HL-60 (cell line): ENCODE measurements around the gene MFRP.

Experiments
- DNase-seq, 2 experiments: peaks; one replicate each; pipeline ENCODE4 v3.0.0-alpha.2; 2010 to 2020; ENCODE audit warnings: low read depth in 1 of 2, low spot score in 1 of 2
- H3K27ac ChIP-seq: fragments of 250-450 bp; sonication (Bioruptor Pico); replicated peaks from 2 replicates; pipeline ENCODE4 v1.5.1; 2020; ENCODE audit warnings: mild to moderate bottlenecking, moderate library complexity
- H3K27me3 ChIP-seq: fragments of 250-450 bp; sonication (Bioruptor Pico); 2 replicates; pipeline ENCODE4 v1.5.1; 2021; ENCODE audit warnings: mild to moderate bottlenecking, moderate library complexity; ENCODE audit not compliant: insufficient read depth, poor library complexity, severe bottlenecking
- H3K4me3 ChIP-seq: replicated peaks from 2 replicates; pipeline ENCODE4 v1.5.1; 2011; ENCODE audit warnings: mild to moderate bottlenecking, control low read depth, low read length; ENCODE audit not compliant: insufficient read depth
- GABPA ChIP-seq: IDR thresholded peaks from 2 replicates; pipeline ENCODE4 v1.6.1; 2012; ENCODE audit warnings: low read depth
- POLR2AphosphoS5 ChIP-seq: IDR thresholded peaks from 2 replicates; pipeline ENCODE4 v1.6.1; 2012; ENCODE audit warnings: low read depth
- SPI1 ChIP-seq: IDR thresholded peaks from 2 replicates; pipeline ENCODE4 v1.6.1; 2012; ENCODE audit warnings: low read depth, mild to moderate bottlenecking, borderline replicate concordance
- TF ChIP-seq, protein P1 (sequence below): IDR thresholded peaks from 2 replicates; pipeline ENCODE4 v1.6.1; 2012; ENCODE audit warnings: low read depth; ENCODE audit not compliant: insufficient replicate concordance
- TF ChIP-seq, protein P2 (sequence below): IDR thresholded peaks from one replicate; pipeline ENCODE4 v1.5.1; 2011; ENCODE audit warnings: low read length, control low read depth, inconsistent platforms; ENCODE audit not compliant: insufficient read depth

Gene MFRP

DNA sequence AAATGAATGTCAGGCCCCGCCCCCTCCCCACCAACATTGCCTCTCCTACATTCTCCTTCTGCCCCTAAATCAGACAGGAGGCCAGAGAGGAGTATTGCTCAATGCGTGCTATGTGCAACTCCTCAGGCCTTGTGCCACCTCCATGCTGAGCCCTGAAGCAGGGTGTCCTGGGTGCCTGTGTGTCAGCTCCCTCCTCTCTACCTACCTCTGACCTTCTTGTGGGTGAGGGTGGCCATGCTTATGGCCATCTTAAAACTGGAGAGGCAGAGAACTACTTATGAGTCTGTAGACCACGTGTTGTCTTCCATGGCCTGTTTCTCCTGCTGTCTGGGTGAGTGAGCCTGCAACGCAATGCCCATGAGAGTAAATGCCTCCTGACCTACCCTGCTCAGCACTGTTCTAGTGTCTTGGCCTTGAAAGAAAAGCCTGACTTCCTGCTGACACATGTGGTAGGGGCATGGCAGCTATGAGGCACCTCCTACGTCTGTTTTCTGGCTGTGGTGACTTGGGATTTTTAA, 40.1 kb downstream of the MFRP start:
- TF ChIP-seq, protein P1, sequence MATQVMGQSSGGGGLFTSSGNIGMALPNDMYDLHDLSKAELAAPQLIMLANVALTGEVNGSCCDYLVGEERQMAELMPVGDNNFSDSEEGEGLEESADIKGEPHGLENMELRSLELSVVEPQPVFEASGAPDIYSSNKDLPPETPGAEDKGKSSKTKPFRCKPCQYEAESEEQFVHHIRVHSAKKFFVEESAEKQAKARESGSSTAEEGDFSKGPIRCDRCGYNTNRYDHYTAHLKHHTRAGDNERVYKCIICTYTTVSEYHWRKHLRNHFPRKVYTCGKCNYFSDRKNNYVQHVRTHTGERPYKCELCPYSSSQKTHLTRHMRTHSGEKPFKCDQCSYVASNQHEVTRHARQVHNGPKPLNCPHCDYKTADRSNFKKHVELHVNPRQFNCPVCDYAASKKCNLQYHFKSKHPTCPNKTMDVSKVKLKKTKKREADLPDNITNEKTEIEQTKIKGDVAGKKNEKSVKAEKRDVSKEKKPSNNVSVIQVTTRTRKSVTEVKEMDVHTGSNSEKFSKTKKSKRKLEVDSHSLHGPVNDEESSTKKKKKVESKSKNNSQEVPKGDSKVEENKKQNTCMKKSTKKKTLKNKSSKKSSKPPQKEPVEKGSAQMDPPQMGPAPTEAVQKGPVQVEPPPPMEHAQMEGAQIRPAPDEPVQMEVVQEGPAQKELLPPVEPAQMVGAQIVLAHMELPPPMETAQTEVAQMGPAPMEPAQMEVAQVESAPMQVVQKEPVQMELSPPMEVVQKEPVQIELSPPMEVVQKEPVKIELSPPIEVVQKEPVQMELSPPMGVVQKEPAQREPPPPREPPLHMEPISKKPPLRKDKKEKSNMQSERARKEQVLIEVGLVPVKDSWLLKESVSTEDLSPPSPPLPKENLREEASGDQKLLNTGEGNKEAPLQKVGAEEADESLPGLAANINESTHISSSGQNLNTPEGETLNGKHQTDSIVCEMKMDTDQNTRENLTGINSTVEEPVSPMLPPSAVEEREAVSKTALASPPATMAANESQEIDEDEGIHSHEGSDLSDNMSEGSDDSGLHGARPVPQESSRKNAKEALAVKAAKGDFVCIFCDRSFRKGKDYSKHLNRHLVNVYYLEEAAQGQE = no peak
- TF ChIP-seq POLR2AphosphoS5 = 0 out of 2 replicates have a peak, but pooled peaks have one; percentile 18
- peak in 1 of 2 experiments; percentile 60 for DNase-seq
- peaks cover 6% of the 10 kb centered on the region for H3K27me3 ChIP-seq
- H3K27ac ChIP-seq = no peak overlapping the region
- H3K4me3 ChIP-seq = no peak overlapping the region

DNA sequence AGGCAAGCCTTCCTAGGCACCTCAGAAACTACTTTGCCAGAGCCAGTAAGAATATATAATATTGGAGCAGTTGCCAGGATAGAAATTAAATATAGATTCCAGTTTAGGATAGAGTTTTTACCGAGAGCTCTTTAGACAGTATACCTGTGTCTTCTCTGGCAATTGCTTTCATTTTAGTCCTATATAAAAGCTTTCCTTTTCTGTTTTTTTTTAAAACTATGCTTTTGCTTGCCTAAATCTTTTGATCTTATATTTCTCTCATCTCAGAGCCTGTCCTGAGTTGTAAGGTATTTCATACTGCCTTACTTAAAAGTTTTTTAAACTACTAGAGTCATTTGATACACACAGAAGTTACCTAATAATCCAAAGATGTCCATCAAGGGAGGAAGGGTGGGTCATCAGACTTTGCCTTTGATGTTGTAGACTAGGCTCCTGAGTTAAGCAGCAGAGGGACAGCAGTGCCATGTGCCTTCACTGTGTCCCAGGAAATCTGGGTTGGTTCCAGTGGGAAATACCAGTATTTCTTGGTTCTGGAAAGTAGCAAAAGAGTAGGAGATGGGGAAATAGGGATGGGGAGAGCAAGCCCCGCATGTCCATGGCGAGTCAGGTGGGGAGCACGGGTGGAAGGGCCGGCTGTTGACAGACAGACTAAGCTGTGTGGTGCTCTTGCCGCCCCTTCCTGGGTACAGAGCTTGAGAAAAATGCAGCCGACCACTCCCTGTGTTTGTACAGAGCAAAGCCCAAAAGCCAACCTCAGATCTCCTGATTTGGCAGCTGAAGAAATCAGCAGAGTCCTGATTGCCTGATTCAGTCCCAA, 40.7 kb downstream of the MFRP start:
- Histone ChIP-seq H3K27ac (no peak overlapping the region), H3K27me3 (peaks cover 5% of the 10 kb centered on the region), H3K4me3 (no peak overlapping the region)
- TF ChIP-seq, protein P1 = no peak
- TF ChIP-seq, protein P2, sequence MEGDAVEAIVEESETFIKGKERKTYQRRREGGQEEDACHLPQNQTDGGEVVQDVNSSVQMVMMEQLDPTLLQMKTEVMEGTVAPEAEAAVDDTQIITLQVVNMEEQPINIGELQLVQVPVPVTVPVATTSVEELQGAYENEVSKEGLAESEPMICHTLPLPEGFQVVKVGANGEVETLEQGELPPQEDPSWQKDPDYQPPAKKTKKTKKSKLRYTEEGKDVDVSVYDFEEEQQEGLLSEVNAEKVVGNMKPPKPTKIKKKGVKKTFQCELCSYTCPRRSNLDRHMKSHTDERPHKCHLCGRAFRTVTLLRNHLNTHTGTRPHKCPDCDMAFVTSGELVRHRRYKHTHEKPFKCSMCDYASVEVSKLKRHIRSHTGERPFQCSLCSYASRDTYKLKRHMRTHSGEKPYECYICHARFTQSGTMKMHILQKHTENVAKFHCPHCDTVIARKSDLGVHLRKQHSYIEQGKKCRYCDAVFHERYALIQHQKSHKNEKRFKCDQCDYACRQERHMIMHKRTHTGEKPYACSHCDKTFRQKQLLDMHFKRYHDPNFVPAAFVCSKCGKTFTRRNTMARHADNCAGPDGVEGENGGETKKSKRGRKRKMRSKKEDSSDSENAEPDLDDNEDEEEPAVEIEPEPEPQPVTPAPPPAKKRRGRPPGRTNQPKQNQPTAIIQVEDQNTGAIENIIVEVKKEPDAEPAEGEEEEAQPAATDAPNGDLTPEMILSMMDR = no peak
- TF ChIP-seq POLR2AphosphoS5 (no peak), SPI1 (no peak), GABPA (no peak)
- no peak for DNase-seq

DNA sequence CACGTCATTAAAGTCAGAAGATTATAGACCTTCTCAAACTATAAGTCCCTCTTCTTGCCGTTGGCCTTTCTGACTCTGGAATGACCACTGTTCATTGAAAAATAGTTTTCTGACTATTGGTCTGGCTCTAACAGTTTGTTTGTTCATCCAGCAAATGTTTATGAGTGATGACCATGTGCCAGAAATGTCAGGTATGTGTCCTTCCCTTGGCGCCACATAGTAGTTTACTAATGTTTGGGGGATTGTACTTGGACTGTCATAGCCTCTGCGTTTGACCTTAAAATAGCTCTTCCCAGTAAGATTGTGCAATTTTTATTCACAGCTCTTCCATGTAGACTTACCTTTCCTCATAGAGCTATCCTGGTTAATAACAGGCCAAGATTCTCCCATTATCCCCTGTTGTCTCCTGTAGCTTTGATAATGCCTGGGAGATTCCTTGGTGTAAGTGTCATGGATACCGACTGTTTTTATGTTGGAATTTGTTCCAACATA, 43.2 kb downstream of the MFRP start:
- no peak for DNase-seq
- TF ChIP-seq SPI1 = no peak
- no peak for TF ChIP-seq GABPA
- TF ChIP-seq, protein P1 = no peak
- TF ChIP-seq POLR2AphosphoS5 = no peak
- TF ChIP-seq, protein P2 = no peak
- no peak overlapping the region for H3K4me3 ChIP-seq

More for the DNA sequence above, 43.2 kb downstream of the MFRP start:
- no peak overlapping the region for H3K27ac ChIP-seq
- H3K27me3 ChIP-seq = no peaks in the 10 kb centered on the region
